HepG2 (cell line): Measurements from ENCODE around the gene CTIF. TPM values are rescaled to one million over a fixed set of nuclear protein-coding genes. Genes with fewer than 3 reads are reported as not detected.

Experiments
- AHR ChIP-seq: IDR thresholded peaks from 2 replicates; pipeline ENCODE4 v1.6.1; 2018; ENCODE audit warnings: missing genetic modification reagents, missing compliant biosample characterization
- FOSL1 ChIP-seq: sonication (generic); formaldehyde crosslinking; IDR thresholded peaks from 2 replicates; pipeline ENCODE4 v1.9.0; 2021; ENCODE audit warnings: missing genetic modification reagents, borderline replicate concordance
- KLF15 ChIP-seq: sonication (generic); formaldehyde crosslinking; IDR thresholded peaks from 2 replicates; pipeline ENCODE4 v1.8.1; 2023; ENCODE audit warnings: borderline replicate concordance, mild to moderate bottlenecking, inconsistent platforms, missing genetic modification reagents, mixed read lengths
- MED13 ChIP-seq: sonication (generic); formaldehyde crosslinking; IDR thresholded peaks from 2 replicates; pipeline ENCODE4 v1.5.0; 2020; ENCODE audit warnings: missing genetic modification reagents
- NR2C2 ChIP-seq: sonication (generic); formaldehyde crosslinking; IDR thresholded peaks from 2 replicates; pipeline ENCODE4 v1.4.0; 2020; ENCODE audit warnings: missing genetic modification reagents, mild to moderate bottlenecking, moderate library complexity, borderline replicate concordance
- SALL1 ChIP-seq: sonication (generic); formaldehyde crosslinking; IDR thresholded peaks from 2 replicates; pipeline ENCODE4 v1.8.0; 2022; ENCODE audit warnings: mild to moderate bottlenecking, missing genetic modification reagents
- SMYD3 ChIP-seq: sonication (generic); formaldehyde crosslinking; IDR thresholded peaks from 2 replicates; pipeline ENCODE4 v1.8.1; 2023; ENCODE audit warnings: mild to moderate bottlenecking, missing genetic modification reagents
- SP2 ChIP-seq: sonication (generic); formaldehyde crosslinking; IDR thresholded peaks from 2 replicates; pipeline ENCODE4 v1.5.1; 2020; ENCODE audit warnings: mild to moderate bottlenecking, missing genetic modification reagents
- STAT5B ChIP-seq: sonication (generic); formaldehyde crosslinking; IDR thresholded peaks from 2 replicates; pipeline ENCODE4 v1.4.0; 2020; ENCODE audit warnings: missing genetic modification reagents
- ZEB1 ChIP-seq: IDR thresholded peaks from 2 replicates; pipeline ENCODE4 v1.6.1; 2012; ENCODE audit warnings: mild to moderate bottlenecking, low read depth, inconsistent platforms; ENCODE audit not compliant: insufficient replicate concordance
- ZFP36L1 ChIP-seq: sonication (generic); formaldehyde crosslinking; IDR thresholded peaks from 2 replicates; pipeline ENCODE4 v1.8.0; 2022; ENCODE audit warnings: mild to moderate bottlenecking, missing genetic modification reagents, moderate library complexity
- ZNF296 ChIP-seq: sonication (generic); formaldehyde crosslinking; conservative IDR thresholded peaks from 2 replicates; pipeline ENCODE4 v1.5.0; 2020; ENCODE audit warnings: mild to moderate bottlenecking, missing genetic modification reagents
- ZNF768 ChIP-seq: sonication (generic); formaldehyde crosslinking; IDR thresholded peaks from 2 replicates; pipeline ENCODE4 v1.4.0; 2020; ENCODE audit warnings: missing genetic modification reagents
- polyA plus RNA-seq, 8 experiments: library from polyadenylated mRNA; depleted of rRNA in 3 of 8; stranded (reverse) in 7 of 8; unstranded in 1 of 8; fragments of >200 nt; fragmentation: Illumina TruSeq in 4 of 8; extraction: Trizol in 4 of 8; gene quantifications; 2 replicates each; pipeline versions ENCODE4 v1.2.1 to v1.2.3, GENCODE V29; 2011 to 2016; ENCODE audit warnings: low read depth in 4 of 8, missing spikeins in 1 of 8, mixed read lengths in 1 of 8; ENCODE audit not compliant: insufficient read depth in 1 of 8
- total RNA-seq, 5 experiments: library from RNA; depleted of rRNA; stranded (reverse); fragments of >200 nt; fragmentation: Illumina TruSeq; extraction: Trizol; gene quantifications; 2 replicates each; pipeline ENCODE4 v1.2.3, GENCODE V29; 2016; ENCODE audit warnings: low read depth in 1 of 5
- TF ChIP-seq, protein P1 (sequence below): sonication (generic); formaldehyde crosslinking; IDR thresholded peaks from 2 replicates; pipeline ENCODE4 v1.4.0; 2020; ENCODE audit warnings: missing genetic modification reagents
- TF ChIP-seq, protein P2 (sequence below): sonication (generic); formaldehyde crosslinking; IDR thresholded peaks from 2 replicates; pipeline ENCODE4 v1.5.1; 2020; ENCODE audit warnings: mild to moderate bottlenecking, missing genetic modification reagents, moderate library complexity
- TF ChIP-seq, protein P3 (sequence below): sonication (generic); formaldehyde crosslinking; conservative IDR thresholded peaks from 2 replicates; pipeline ENCODE4 v1.4.0; 2020; ENCODE audit warnings: missing genetic modification reagents
- TF ChIP-seq, protein P4 (sequence below): sonication (generic); formaldehyde crosslinking; IDR thresholded peaks from 2 replicates; pipeline ENCODE4 v1.5.1; 2020; ENCODE audit warnings: missing genetic modification reagents, mild to moderate bottlenecking, borderline replicate concordance

Gene CTIF
- total and polyA plus RNA-seq, 2 of the 13 experiments (the other 11 are each of a cell fraction or from before 2014, with no cell fraction given), result 18.2 to 28.0 TPM

DNA sequence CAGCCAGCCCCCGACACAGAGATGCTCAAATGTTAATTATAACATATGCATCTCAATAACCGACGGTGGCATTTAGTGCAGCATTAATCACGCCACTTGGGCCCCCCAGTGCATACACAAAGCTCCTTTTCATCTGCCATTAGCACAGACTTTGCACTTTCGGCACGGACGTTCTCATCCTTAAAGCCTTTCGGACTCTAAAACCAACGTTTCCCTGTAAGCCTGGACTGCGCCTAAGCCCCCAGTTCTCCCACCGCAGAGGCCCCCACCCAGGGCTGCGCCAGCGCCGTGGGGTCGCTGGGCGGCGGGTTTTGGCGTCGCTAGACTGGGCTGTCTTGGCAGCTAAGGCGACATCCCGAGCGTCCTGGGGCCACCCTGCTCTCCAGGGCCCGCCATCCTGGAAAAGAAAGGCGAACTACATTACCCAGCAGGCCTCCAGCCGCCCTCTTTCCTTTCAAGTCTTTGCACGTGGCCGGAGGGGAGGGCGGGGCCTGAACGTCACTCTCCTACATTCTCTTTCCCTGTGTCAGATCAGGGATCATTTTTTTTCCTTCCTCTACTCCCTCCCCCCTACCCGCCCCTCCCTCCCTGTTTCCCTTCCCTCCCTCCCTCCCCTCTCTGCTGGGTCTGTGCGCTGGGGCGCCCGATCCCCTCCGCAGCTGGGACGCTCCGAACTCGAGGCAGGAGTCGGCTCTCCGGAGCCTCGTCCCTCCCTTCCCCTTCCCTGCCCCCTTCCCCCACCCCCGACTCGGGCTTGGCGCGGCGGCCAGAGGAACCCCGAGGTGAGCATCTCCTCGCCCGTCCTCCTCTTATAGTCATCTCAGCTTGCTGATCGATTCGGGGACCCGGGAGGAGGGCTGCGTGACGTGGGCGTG is at the start of gene CTIF (continued):
- TF ChIP-seq NR2C2 (CRISPR knock-in tag) (peak; percentile 44; the same call in 1 of the 2 replicates), STAT5B (CRISPR knock-in tag) (no peak), MED13 (CRISPR knock-in tag) (peak; percentile 37; the same call in 1 of the 2 replicates), ZNF296 (no peak), SP2 (CRISPR knock-in tag) (no peak), FOSL1 (no peak), SMYD3 (CRISPR knock-in tag) (0 out of 2 replicates have a peak, but pooled peaks have one; percentile 49), ZNF768 (CRISPR knock-in tag) (peak; percentile 49; the same call in 1 of the 2 replicates), ZFP36L1 (CRISPR knock-in tag) (no peak), ZEB1 (no peak), SALL1 (CRISPR knock-in tag) (peak; percentile 84), AHR (CRISPR knock-in tag) (0 out of 2 replicates have a peak, but pooled peaks have one; percentile 59), KLF15 (CRISPR knock-in tag) (peak; percentile 61; the same call in 1 of the 2 replicates)
- TF ChIP-seq, protein P1, sequence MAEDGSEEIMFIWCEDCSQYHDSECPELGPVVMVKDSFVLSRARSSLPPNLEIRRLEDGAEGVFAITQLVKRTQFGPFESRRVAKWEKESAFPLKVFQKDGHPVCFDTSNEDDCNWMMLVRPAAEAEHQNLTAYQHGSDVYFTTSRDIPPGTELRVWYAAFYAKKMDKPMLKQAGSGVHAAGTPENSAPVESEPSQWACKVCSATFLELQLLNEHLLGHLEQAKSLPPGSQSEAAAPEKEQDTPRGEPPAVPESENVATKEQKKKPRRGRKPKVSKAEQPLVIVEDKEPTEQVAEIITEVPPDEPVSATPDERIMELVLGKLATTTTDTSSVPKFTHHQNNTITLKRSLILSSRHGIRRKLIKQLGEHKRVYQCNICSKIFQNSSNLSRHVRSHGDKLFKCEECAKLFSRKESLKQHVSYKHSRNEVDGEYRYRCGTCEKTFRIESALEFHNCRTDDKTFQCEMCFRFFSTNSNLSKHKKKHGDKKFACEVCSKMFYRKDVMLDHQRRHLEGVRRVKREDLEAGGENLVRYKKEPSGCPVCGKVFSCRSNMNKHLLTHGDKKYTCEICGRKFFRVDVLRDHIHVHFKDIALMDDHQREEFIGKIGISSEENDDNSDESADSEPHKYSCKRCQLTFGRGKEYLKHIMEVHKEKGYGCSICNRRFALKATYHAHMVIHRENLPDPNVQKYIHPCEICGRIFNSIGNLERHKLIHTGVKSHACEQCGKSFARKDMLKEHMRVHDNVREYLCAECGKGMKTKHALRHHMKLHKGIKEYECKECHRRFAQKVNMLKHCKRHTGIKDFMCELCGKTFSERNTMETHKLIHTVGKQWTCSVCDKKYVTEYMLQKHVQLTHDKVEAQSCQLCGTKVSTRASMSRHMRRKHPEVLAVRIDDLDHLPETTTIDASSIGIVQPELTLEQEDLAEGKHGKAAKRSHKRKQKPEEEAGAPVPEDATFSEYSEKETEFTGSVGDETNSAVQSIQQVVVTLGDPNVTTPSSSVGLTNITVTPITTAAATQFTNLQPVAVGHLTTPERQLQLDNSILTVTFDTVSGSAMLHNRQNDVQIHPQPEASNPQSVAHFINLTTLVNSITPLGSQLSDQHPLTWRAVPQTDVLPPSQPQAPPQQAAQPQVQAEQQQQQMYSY (CRISPR knock-in tag), result no peak
- TF ChIP-seq, protein P2, sequence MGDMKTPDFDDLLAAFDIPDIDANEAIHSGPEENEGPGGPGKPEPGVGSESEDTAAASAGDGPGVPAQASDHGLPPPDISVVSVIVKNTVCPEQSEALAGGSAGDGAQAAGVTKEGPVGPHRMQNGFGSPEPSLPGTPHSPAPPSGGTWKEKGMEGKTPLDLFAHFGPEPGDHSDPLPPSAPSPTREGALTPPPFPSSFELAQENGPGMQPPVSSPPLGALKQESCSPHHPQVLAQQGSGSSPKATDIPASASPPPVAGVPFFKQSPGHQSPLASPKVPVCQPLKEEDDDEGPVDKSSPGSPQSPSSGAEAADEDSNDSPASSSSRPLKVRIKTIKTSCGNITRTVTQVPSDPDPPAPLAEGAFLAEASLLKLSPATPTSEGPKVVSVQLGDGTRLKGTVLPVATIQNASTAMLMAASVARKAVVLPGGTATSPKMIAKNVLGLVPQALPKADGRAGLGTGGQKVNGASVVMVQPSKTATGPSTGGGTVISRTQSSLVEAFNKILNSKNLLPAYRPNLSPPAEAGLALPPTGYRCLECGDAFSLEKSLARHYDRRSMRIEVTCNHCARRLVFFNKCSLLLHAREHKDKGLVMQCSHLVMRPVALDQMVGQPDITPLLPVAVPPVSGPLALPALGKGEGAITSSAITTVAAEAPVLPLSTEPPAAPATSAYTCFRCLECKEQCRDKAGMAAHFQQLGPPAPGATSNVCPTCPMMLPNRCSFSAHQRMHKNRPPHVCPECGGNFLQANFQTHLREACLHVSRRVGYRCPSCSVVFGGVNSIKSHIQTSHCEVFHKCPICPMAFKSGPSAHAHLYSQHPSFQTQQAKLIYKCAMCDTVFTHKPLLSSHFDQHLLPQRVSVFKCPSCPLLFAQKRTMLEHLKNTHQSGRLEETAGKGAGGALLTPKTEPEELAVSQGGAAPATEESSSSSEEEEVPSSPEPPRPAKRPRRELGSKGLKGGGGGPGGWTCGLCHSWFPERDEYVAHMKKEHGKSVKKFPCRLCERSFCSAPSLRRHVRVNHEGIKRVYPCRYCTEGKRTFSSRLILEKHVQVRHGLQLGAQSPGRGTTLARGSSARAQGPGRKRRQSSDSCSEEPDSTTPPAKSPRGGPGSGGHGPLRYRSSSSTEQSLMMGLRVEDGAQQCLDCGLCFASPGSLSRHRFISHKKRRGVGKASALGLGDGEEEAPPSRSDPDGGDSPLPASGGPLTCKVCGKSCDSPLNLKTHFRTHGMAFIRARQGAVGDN (CRISPR knock-in tag), result peak; percentile 67
- TF ChIP-seq, protein P3, sequence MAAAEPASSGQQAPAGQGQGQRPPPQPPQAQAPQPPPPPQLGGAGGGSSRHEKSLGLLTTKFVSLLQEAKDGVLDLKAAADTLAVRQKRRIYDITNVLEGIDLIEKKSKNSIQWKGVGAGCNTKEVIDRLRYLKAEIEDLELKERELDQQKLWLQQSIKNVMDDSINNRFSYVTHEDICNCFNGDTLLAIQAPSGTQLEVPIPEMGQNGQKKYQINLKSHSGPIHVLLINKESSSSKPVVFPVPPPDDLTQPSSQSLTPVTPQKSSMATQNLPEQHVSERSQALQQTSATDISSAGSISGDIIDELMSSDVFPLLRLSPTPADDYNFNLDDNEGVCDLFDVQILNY (CRISPR knock-in tag), result no peak
- TF ChIP-seq, protein P4, sequence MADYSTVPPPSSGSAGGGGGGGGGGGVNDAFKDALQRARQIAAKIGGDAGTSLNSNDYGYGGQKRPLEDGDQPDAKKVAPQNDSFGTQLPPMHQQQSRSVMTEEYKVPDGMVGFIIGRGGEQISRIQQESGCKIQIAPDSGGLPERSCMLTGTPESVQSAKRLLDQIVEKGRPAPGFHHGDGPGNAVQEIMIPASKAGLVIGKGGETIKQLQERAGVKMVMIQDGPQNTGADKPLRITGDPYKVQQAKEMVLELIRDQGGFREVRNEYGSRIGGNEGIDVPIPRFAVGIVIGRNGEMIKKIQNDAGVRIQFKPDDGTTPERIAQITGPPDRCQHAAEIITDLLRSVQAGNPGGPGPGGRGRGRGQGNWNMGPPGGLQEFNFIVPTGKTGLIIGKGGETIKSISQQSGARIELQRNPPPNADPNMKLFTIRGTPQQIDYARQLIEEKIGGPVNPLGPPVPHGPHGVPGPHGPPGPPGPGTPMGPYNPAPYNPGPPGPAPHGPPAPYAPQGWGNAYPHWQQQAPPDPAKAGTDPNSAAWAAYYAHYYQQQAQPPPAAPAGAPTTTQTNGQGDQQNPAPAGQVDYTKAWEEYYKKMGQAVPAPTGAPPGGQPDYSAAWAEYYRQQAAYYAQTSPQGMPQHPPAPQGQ, result no peak
